Stimulated activated CD8-positive, alpha-beta memory T cell treated with anti-CD3 and anti-CD28 coated beads, Interleukin-2, amount 100 ng/mL, for 48 hours (primary cell): ENCODE data around the gene CADM1.

Experiments
- DNase-seq, 2 donors: peaks; one replicate each; pipeline ENCODE4 v3.0.0-alpha.2; 2020; ENCODE audit warnings: low read depth in 2 of 2

CADM1 gene

GRCh38 chr11:115504276-115505158, at the start of gene CADM1:
CADM1 (minus strand) TSS chr11:115504415.
- peak; percentile 52 to 72 for DNase-seq

- no peak for DNase-seq
These were observed 48.7 kb upstream of the CADM1 start for GRCh38 chr11:115552773-115553438.

- DNase-seq: no peak
These were observed 48.0 kb upstream of the CADM1 start for GRCh38 chr11:115552151-115552772.

- no peak for DNase-seq
These were observed 46.3 kb upstream of the CADM1 start for GRCh38 chr11:115550291-115551059.

GRCh38 chr11:115548878-115549528, 44.8 kb upstream of the CADM1 start:
- DNase-seq: no peak

- DNase-seq: no peak
These were observed 41.5 kb upstream of the CADM1 start for GRCh38 chr11:115545581-115546210.

GRCh38 chr11:115544422-115544948, 40.3 kb upstream of the CADM1 start:
- DNase-seq: no peak

- DNase-seq: no peak
These were observed 37.3 kb upstream of the CADM1 start for GRCh38 chr11:115541518-115541917.

- no peak for DNase-seq
These were observed 35.6 kb upstream of the CADM1 start for GRCh38 chr11:115539844-115540243.

- DNase-seq: no peak
These were observed 31.6 kb upstream of the CADM1 start for GRCh38 chr11:115535781-115536180.

- no peak for DNase-seq
These were observed 26.5 kb upstream of the CADM1 start for GRCh38 chr11:115530752-115531151.

GRCh38 chr11:115528225-115528624, 24.0 kb upstream of the CADM1 start:
- no peak for DNase-seq

- DNase-seq: no peak
These were observed 23.4 kb upstream of the CADM1 start for GRCh38 chr11:115527534-115528125.

GRCh38 chr11:115525531-115526006, 21.4 kb upstream of the CADM1 start:
- no peak for DNase-seq

- no peak for DNase-seq
These were observed 20.4 kb upstream of the CADM1 start for GRCh38 chr11:115524572-115524971.

- no peak for DNase-seq
These were observed 19.6 kb upstream of the CADM1 start for GRCh38 chr11:115523727-115524399.

- no peak for DNase-seq
These were observed 18.1 kb upstream of the CADM1 start for GRCh38 chr11:115522302-115522701.

GRCh38 chr11:115521825-115522224, 17.6 kb upstream of the CADM1 start:
- no peak for DNase-seq

- DNase-seq: no peak
These were observed 14.9 kb upstream of the CADM1 start for GRCh38 chr11:115518983-115519628.
